ENCODE measurements around the gene GLB1L2.

The GLB1L2 gene

GRCh38 chr11:134384406-134384805, 52.6 kb downstream of the GLB1L2 start:
- Mint-ChIP-seq H3K27me3 (ENCODE audit: low read depth, poor library complexity) (peaks cover 6% of the 10 kb centered on the region), H3K4me3 (no peak overlapping the region), H3K36me3 (ENCODE audit: low read depth) (no peaks in the 10 kb centered on the region), H3K27ac (no peak overlapping the region), H3K4me1 (peaks cover 14% of the 10 kb centered on the region), H3K9me3 (no peaks in the 10 kb centered on the region)
- TF ChIP-seq CTCF (IDR thresholded peaks at IDR 0.05), result no peak
- no peak for DNase-seq

GRCh38 chr11:134385171-134385570, 53.4 kb downstream of the GLB1L2 start:
- Mint-ChIP-seq H3K36me3 (ENCODE audit: low read depth) (no peaks in the 10 kb centered on the region), H3K27ac (no peak overlapping the region), H3K4me1 (peaks cover 14% of the 10 kb centered on the region), H3K9me3 (no peaks in the 10 kb centered on the region), H3K27me3 (ENCODE audit: low read depth, poor library complexity) (peaks cover 6% of the 10 kb centered on the region), H3K4me3 (no peak overlapping the region)
- TF ChIP-seq CTCF (IDR thresholded peaks at IDR 0.05), result no peak
- DNase-seq, result no peak

GRCh38 chr11:134385774-134386565, 54.2 kb downstream of the GLB1L2 start:
- DNase-seq, result no peak
- Mint-ChIP-seq H3K4me1 (peaks cover 14% of the 10 kb centered on the region), H3K36me3 (ENCODE audit: low read depth) (no peaks in the 10 kb centered on the region), H3K27me3 (ENCODE audit: low read depth, poor library complexity) (peaks cover 6% of the 10 kb centered on the region), H3K27ac (no peak overlapping the region), H3K9me3 (no peaks in the 10 kb centered on the region), H3K4me3 (no peak overlapping the region)
- TF ChIP-seq CTCF (IDR thresholded peaks at IDR 0.05), result no peak

- DNase-seq, result no peak
- peaks cover 7% of the 10 kb centered on the region for H3K4me1 Mint-ChIP-seq
- no peak for TF ChIP-seq CTCF (IDR thresholded peaks at IDR 0.05)
- H3K4me3 Mint-ChIP-seq, result no peak overlapping the region
- peaks cover 6% of the 10 kb centered on the region for H3K27me3 Mint-ChIP-seq (ENCODE audit: low read depth, poor library complexity)
- H3K9me3 Mint-ChIP-seq, result no peaks in the 10 kb centered on the region
- H3K36me3 Mint-ChIP-seq (ENCODE audit: low read depth), result no peaks in the 10 kb centered on the region
- H3K27ac Mint-ChIP-seq, result peak overlapping the region; percentile 11
Observed at GRCh38 chr11:134386945-134387344, 55.2 kb downstream of the GLB1L2 start.

- Mint-ChIP-seq H3K9me3 (no peaks in the 10 kb centered on the region), H3K27me3 (ENCODE audit: low read depth, poor library complexity) (peaks cover 6% of the 10 kb centered on the region), H3K4me1 (peaks cover 4% of the 10 kb centered on the region), H3K27ac (no peak overlapping the region), H3K36me3 (ENCODE audit: low read depth) (no peaks in the 10 kb centered on the region), H3K4me3 (no peak overlapping the region)
- no peak for DNase-seq
- TF ChIP-seq CTCF (IDR thresholded peaks at IDR 0.05), result no peak
Observed at GRCh38 chr11:134387501-134387900, 55.7 kb downstream of the GLB1L2 start.

- TF ChIP-seq CTCF (IDR thresholded peaks at IDR 0.05), result no peak
- H3K9me3 Mint-ChIP-seq, result no peaks in the 10 kb centered on the region
- peaks cover 6% of the 10 kb centered on the region for H3K27me3 Mint-ChIP-seq (ENCODE audit: low read depth, poor library complexity)
- no peaks in the 10 kb centered on the region for H3K4me1 Mint-ChIP-seq
- H3K4me3 Mint-ChIP-seq, result no peak overlapping the region
- DNase-seq, result no peak
- no peak overlapping the region for H3K27ac Mint-ChIP-seq
- H3K36me3 Mint-ChIP-seq (ENCODE audit: low read depth), result no peaks in the 10 kb centered on the region
Observed at GRCh38 chr11:134388590-134388989, 56.8 kb downstream of the GLB1L2 start.

Data from nephron progenitor cell (in vitro differentiated cells).